Fibroblast of lung (primary cell): Measurements from ENCODE around the gene WNT7A. TPM values are rescaled to one million over a fixed set of nuclear protein-coding genes. Genes with fewer than 3 reads are reported as not detected.

ENCODE experiments used
- DNase-seq, 2 donors: peaks; one replicate each; pipeline versions ENCODE4 v3.0.0 to v3.0.0-alpha.2; 2010; ENCODE audit warnings: low read depth in 2 of 2
- H2AFZ ChIP-seq: 2 replicates; pipeline ENCODE4 v1.5.1; 2012; ENCODE audit warnings: low read length, control low read depth, inconsistent platforms
- H3K27ac ChIP-seq: 2 replicates; pipeline ENCODE4 v1.5.1; 2011; ENCODE audit warnings: low read length, control low read depth; ENCODE audit not compliant: insufficient read depth
- H3K27me3 ChIP-seq: 2 replicates; pipeline ENCODE4 v1.5.1; 2011; ENCODE audit warnings: mild to moderate bottlenecking, low read length; ENCODE audit not compliant: control insufficient read depth, insufficient read depth
- H3K36me3 ChIP-seq: 2 replicates; pipeline ENCODE4 v1.5.1; 2011; ENCODE audit warnings: low read length; ENCODE audit not compliant: control insufficient read depth, insufficient read depth
- H3K4me1 ChIP-seq: 2 replicates; pipeline ENCODE4 v1.5.1; 2011; ENCODE audit warnings: low read length; ENCODE audit not compliant: control insufficient read depth, insufficient read depth; ENCODE audit errors: extremely low read depth
- H3K4me2 ChIP-seq: 2 replicates; pipeline ENCODE4 v1.5.1; 2011; ENCODE audit warnings: low read length, control low read depth; ENCODE audit not compliant: insufficient read depth; ENCODE audit errors: extremely low read depth
- H3K4me3 ChIP-seq, 4 experiments: fragments of 200-600 bp in 1 of 4; sonication (generic) in 1 of 4; replicated peaks in 1 of 4; 2 replicates each; pipeline ENCODE4 v1.5.1; 2011 to 2016; ENCODE audit warnings: low read length in 4 of 4, low read depth in 3 of 4, mild to moderate bottlenecking in 3 of 4, control low read depth in 2 of 4, inconsistent platforms in 1 of 4, mixed read lengths in 1 of 4; ENCODE audit not compliant: insufficient read depth in 1 of 4; ENCODE audit errors: control extremely low read depth in 1 of 4
- H3K79me2 ChIP-seq: 2 replicates; pipeline ENCODE4 v1.5.1; 2012; ENCODE audit warnings: mild to moderate bottlenecking, low read length, inconsistent platforms; ENCODE audit not compliant: control insufficient read depth, insufficient read depth
- H3K9ac ChIP-seq: 2 replicates; pipeline ENCODE4 v1.5.1; 2011; ENCODE audit warnings: mild to moderate bottlenecking, low read length, control low read depth; ENCODE audit not compliant: insufficient read depth
- H3K9me3 ChIP-seq: 2 replicates; pipeline ENCODE4 v1.5.1; 2012; ENCODE audit warnings: low read depth, low read length; ENCODE audit not compliant: control insufficient read depth, insufficient read depth
- H4K20me1 ChIP-seq: 2 replicates; pipeline ENCODE4 v1.5.1; 2011; ENCODE audit warnings: low read length; ENCODE audit not compliant: control insufficient read depth, insufficient read depth; ENCODE audit errors: extremely low read depth
- EZH2 ChIP-seq: IDR thresholded peaks from 2 replicates; pipeline ENCODE4 v1.5.1; 2012; ENCODE audit warnings: low read length, control low read depth, mild to moderate bottlenecking; ENCODE audit errors: missing control alignments
- polyA plus RNA-seq, 2 donors: library from polyadenylated mRNA; depleted of rRNA in 1 of 2; stranded (reverse) in 1 of 2; unstranded in 1 of 2; fragments of >200 nt; gene quantifications; 2 replicates each; pipeline ENCODE4 v1.2.1, GENCODE V29; 2011 to 2012; ENCODE audit warnings: missing spikeins in 1 of 2
- total RNA-seq: library from RNA; depleted of rRNA; stranded (reverse); fragments of >200 nt; gene quantifications from 2 replicates; pipeline ENCODE4 v1.2.1, GENCODE V29; 2014
- TF ChIP-seq, protein P1 (sequence below), 2 donors: IDR thresholded peaks in 1 of 2; conservative IDR thresholded peaks in 1 of 2; 1 replicate in 1 of 2; 2 replicates in 1 of 2; pipeline ENCODE4 v1.5.1; 2011 to 2012; ENCODE audit warnings: low read length in 2 of 2, control low read depth in 1 of 2, inconsistent platforms in 1 of 2, low read depth in 1 of 2, mild to moderate bottlenecking in 1 of 2

The WNT7A gene
- total and polyA plus RNA-seq, 2 donors (not counting 1 experiment from before 2014, with no cell fraction given) = not detected

- H2AFZ ChIP-seq = no peak overlapping the region
- no peaks in the 10 kb centered on the region for H3K27me3 ChIP-seq
- H3K9me3 ChIP-seq = no peaks in the 10 kb centered on the region
- H3K9ac ChIP-seq = no peak overlapping the region
- no peak overlapping the region for H3K27ac ChIP-seq
- H3K4me1 ChIP-seq = no peaks in the 10 kb centered on the region
- no peak for DNase-seq
- no peak overlapping the region for H3K4me2 ChIP-seq
- no peak overlapping the region for H3K4me3 ChIP-seq
- H4K20me1 ChIP-seq = no peaks in the 10 kb centered on the region
- no peak for TF ChIP-seq EZH2
- no peaks in the 10 kb centered on the region for H3K79me2 ChIP-seq
- H3K36me3 ChIP-seq = no peaks in the 10 kb centered on the region
These were observed 93.9 kb downstream of the WNT7A start for GRCh38 chr3:13785853-13786436.

GRCh38 chr3:13785351-13785750 lies 94.5 kb downstream of the WNT7A start:
- Histone ChIP-seq H3K79me2 (no peaks in the 10 kb centered on the region), H3K36me3 (no peaks in the 10 kb centered on the region), H3K4me1 (no peaks in the 10 kb centered on the region), H2AFZ (no peak overlapping the region), H3K4me3 (no peak overlapping the region), H3K27ac (no peak overlapping the region), H3K9me3 (no peaks in the 10 kb centered on the region), H3K4me2 (no peak overlapping the region), H3K9ac (no peak overlapping the region), H4K20me1 (no peaks in the 10 kb centered on the region), H3K27me3 (no peaks in the 10 kb centered on the region)
- DNase-seq = no peak
- TF ChIP-seq, protein P1, sequence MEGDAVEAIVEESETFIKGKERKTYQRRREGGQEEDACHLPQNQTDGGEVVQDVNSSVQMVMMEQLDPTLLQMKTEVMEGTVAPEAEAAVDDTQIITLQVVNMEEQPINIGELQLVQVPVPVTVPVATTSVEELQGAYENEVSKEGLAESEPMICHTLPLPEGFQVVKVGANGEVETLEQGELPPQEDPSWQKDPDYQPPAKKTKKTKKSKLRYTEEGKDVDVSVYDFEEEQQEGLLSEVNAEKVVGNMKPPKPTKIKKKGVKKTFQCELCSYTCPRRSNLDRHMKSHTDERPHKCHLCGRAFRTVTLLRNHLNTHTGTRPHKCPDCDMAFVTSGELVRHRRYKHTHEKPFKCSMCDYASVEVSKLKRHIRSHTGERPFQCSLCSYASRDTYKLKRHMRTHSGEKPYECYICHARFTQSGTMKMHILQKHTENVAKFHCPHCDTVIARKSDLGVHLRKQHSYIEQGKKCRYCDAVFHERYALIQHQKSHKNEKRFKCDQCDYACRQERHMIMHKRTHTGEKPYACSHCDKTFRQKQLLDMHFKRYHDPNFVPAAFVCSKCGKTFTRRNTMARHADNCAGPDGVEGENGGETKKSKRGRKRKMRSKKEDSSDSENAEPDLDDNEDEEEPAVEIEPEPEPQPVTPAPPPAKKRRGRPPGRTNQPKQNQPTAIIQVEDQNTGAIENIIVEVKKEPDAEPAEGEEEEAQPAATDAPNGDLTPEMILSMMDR (conservative IDR thresholded peaks at IDR 0.05 in 1 of 2, IDR thresholded peaks at IDR 0.05 in 1 of 2; ENCODE audit: low read depth in 1 of 2, low read length in 2 of 2) = no peak
- no peak for TF ChIP-seq EZH2

DNA sequence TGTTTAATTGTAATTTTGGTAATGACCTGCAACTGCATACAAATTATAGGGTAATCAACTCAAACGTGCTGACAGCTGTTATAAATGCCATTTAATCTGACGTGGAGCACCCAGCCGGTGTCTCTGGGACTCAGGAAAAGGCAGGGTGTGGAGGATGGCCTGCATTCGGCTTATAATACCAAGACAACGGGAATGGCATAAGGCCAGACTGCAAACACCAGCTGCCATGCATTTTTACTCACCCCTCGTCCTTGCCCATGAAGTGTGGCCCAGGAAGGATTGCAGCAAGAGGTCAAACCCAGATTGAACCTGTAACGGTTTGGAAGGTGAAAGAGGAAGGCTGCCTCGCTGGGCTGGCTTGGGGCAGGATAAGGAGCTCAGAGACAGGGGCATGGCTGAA lies 96.4 kb downstream of the WNT7A start:
- no peak for DNase-seq
- no peak overlapping the region for H3K4me2 ChIP-seq
- no peaks in the 10 kb centered on the region for H3K36me3 ChIP-seq
- H2AFZ ChIP-seq = no peak overlapping the region
- H3K79me2 ChIP-seq = no peaks in the 10 kb centered on the region
- no peaks in the 10 kb centered on the region for H3K9me3 ChIP-seq
- H3K4me1 ChIP-seq = no peaks in the 10 kb centered on the region
- no peak overlapping the region for H3K9ac ChIP-seq
- no peaks in the 10 kb centered on the region for H3K27me3 ChIP-seq
- TF ChIP-seq, protein P1 (conservative IDR thresholded peaks at IDR 0.05 in 1 of 2, IDR thresholded peaks at IDR 0.05 in 1 of 2; ENCODE audit: low read depth in 1 of 2, low read length in 2 of 2) = no peak
- TF ChIP-seq EZH2 = no peak
- H3K27ac ChIP-seq = no peak overlapping the region
- no peak overlapping the region for H3K4me3 ChIP-seq
- no peaks in the 10 kb centered on the region for H4K20me1 ChIP-seq
